Natural killer cell treated with Interleukin-12 subunit alpha and Interleukin-12 subunit beta and Interleukin-15 and Interleukin-18, amount 100 ng/mL, for 72 hours (primary cell): ENCODE results near the gene ACOXL. TPM values are rescaled to one million over a fixed set of nuclear protein-coding genes. Genes with fewer than 3 reads are reported as not detected.
A peak's percentile ranks its signal among the peaks of the same experiment; 100 is the strongest.

Experiments
- ATAC-seq, 2 donors: fragments of 150-1000 bp; cut with Tn5 transposase in 1 of 2; sonication (Bioruptor Pico), chemical (Tn5 transposase) in 1 of 2; 2 replicates each; pipeline ENCODE4 v1.10.0; 2021
- DNase-seq: peaks from one replicate; pipeline ENCODE4 v3.0.0; 2022; ENCODE audit warnings: low spot score
- H3K27ac Mint-ChIP-seq, 2 donors: 1 replicate in 1 of 2; 2 replicates in 1 of 2; pipeline ENCODE4 v1.8.0; 2022; ENCODE audit warnings: mixed read lengths in 2 of 2, mild to moderate bottlenecking in 1 of 2, moderate library complexity in 1 of 2
- H3K27me3 Mint-ChIP-seq, 2 donors: 1 replicate in 1 of 2; 2 replicates in 1 of 2; pipeline ENCODE4 v1.8.0; 2022; ENCODE audit warnings: mixed read lengths in 2 of 2
- H3K36me3 Mint-ChIP-seq: one replicate; pipeline ENCODE4 v1.8.0; 2022; ENCODE audit warnings: mixed read lengths
- H3K4me1 Mint-ChIP-seq, 2 donors: 1 replicate in 1 of 2; 2 replicates in 1 of 2; pipeline ENCODE4 v1.8.0; 2022; ENCODE audit warnings: low read depth in 2 of 2, mixed read lengths in 2 of 2, mild to moderate bottlenecking in 1 of 2
- H3K4me3 Mint-ChIP-seq: one replicate; pipeline ENCODE4 v1.8.0; 2022; ENCODE audit warnings: mixed read lengths
- H3K9me3 Mint-ChIP-seq: 2 replicates; pipeline ENCODE4 v1.8.0; 2022; ENCODE audit warnings: mixed read lengths
- total RNA-seq, 2 donors: library from RNA; stranded (reverse); gene quantifications; one replicate each; pipeline ENCODE4 v1.2.3, GENCODE V29; 2022

ACOXL gene
- total RNA-seq, 2 donors from 2014 or later = 1.4 to 2.5 TPM

DNA sequence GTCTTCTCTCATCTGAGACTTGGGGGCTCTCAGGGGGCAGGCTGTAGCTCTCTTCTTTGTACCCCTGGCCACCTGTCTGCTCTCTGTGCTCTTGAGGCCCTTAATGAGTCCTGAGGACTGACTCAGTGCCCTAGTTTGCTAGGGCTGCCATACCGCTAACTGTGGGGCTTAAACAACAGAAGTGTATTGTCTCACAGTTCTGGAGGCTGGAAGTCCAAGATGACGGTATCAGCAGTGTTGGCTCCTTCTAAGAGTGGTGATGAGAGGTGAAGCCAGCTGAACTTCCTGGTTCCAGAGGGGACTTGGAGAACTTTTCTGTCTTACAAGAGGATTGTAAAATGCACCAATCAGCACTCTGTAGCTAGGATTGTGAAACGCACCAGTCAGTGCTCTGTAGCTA lies 67.0 kb downstream of the ACOXL start:
- H3K27ac Mint-ChIP-seq = no peak overlapping the region
- ATAC-seq = no peak
- H3K4me3 Mint-ChIP-seq = no peak overlapping the region
- DNase-seq = no peak
- peaks cover 4% of the 10 kb centered on the region for H3K36me3 Mint-ChIP-seq
- H3K4me1 Mint-ChIP-seq = peaks cover 16 to 20% of the 10 kb centered on the region in 2 donors
- H3K27me3 Mint-ChIP-seq = peaks cover 10 to 37% of the 10 kb centered on the region in 2 donors
- peaks cover 2% of the 10 kb centered on the region for H3K9me3 Mint-ChIP-seq

GRCh38 chr2:110800611-110801402 lies 68.4 kb downstream of the ACOXL start:
- Mint-ChIP-seq H3K27me3 (peaks cover 6 to 26% of the 10 kb centered on the region in 2 donors), H3K9me3 (peaks cover 7% of the 10 kb centered on the region), H3K4me3 (no peak overlapping the region), H3K27ac (peak overlapping the region in 1 of 2 donors; percentile 28), H3K4me1 (peaks cover 31 to 35% of the 10 kb centered on the region in 2 donors), H3K36me3 (peaks cover 10% of the 10 kb centered on the region)
- no peak for DNase-seq
- ATAC-seq = no peak

GRCh38 chr2:110802208-110802932 lies 70.0 kb downstream of the ACOXL start:
- peaks cover 7% of the 10 kb centered on the region for H3K9me3 Mint-ChIP-seq
- peaks cover 5 to 12% of the 10 kb centered on the region in 2 donors for H3K27me3 Mint-ChIP-seq
- peak overlapping the region in 1 of 2 donors; percentile 89 for H3K27ac Mint-ChIP-seq
- DNase-seq (no peak), ATAC-seq (no peak)
- peaks cover 10% of the 10 kb centered on the region for H3K36me3 Mint-ChIP-seq
- H3K4me1 Mint-ChIP-seq = peaks cover 44 to 50% of the 10 kb centered on the region in 2 donors
- no peak overlapping the region for H3K4me3 Mint-ChIP-seq

DNA sequence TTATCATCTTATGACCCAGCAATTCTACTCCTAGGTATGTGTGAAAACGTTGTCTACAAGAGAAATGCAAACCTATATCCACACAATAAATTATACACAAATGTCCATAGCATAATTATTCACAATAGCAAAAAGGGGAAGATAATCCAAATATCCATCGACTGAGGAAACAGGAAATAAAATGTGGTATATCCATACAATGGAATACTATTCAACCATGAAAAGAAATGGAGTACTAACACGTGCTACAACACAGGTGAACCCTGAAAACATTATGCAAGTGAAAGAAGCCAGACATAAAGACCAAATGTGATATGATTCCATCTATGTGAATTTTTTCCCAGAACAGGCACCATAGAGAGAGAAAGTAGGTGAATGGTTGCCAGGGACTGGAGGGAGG lies 72.1 kb downstream of the ACOXL start:
- peaks cover 3 to 7% of the 10 kb centered on the region in 2 donors for H3K27me3 Mint-ChIP-seq
- DNase-seq (no peak), ATAC-seq (no peak)
- peaks cover 54 to 61% of the 10 kb centered on the region in 2 donors for H3K4me1 Mint-ChIP-seq
- peaks cover 10% of the 10 kb centered on the region for H3K36me3 Mint-ChIP-seq
- peak overlapping the region; percentile 77 to 89 for H3K27ac Mint-ChIP-seq
- H3K9me3 Mint-ChIP-seq = peaks cover 7% of the 10 kb centered on the region
- peak overlapping the region; percentile 78 for H3K4me3 Mint-ChIP-seq

DNA sequence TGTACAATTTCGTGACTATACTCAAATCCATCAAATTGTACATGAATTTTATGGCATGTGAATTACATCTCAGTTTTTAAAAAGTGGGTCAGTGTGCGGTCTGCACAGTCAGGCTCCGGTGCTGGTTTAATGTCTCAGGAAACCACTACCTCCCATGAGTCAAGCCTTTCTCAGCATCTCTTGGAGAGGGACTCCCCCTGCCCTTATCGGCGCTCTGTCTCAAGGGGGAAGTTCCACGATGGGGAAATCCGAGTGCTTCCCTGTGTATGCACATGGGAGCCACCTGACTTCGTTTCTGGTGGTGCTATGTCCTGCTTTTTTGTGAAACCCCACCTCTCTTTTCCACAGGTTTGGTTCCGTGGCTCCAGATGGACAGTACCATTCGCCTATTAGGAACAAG lies 72.5 kb downstream of the ACOXL start:
- Mint-ChIP-seq H3K9me3 (peaks cover 7% of the 10 kb centered on the region), H3K27me3 (peaks cover 3 to 7% of the 10 kb centered on the region in 2 donors), H3K4me1 (peaks cover 54 to 63% of the 10 kb centered on the region in 2 donors), H3K36me3 (peaks cover 10% of the 10 kb centered on the region), H3K4me3 (peak overlapping the region; percentile 78), H3K27ac (peak overlapping the region; percentile 77 to 89)
- peak; percentile 97 to 98 for ATAC-seq
- peak; percentile 94 for DNase-seq

GRCh38 chr2:110805894-110806452 lies 73.6 kb downstream of the ACOXL start:
- Mint-ChIP-seq H3K4me3 (peak overlapping the region; percentile 78), H3K36me3 (peaks cover 10% of the 10 kb centered on the region), H3K27ac (peak overlapping the region; percentile 77 to 89), H3K4me1 (peaks cover 58 to 66% of the 10 kb centered on the region in 2 donors), H3K9me3 (peaks cover 11% of the 10 kb centered on the region), H3K27me3 (peaks cover 0 to 7% of the 10 kb centered on the region in 2 donors)
- no peak for ATAC-seq
- no peak for DNase-seq

DNA sequence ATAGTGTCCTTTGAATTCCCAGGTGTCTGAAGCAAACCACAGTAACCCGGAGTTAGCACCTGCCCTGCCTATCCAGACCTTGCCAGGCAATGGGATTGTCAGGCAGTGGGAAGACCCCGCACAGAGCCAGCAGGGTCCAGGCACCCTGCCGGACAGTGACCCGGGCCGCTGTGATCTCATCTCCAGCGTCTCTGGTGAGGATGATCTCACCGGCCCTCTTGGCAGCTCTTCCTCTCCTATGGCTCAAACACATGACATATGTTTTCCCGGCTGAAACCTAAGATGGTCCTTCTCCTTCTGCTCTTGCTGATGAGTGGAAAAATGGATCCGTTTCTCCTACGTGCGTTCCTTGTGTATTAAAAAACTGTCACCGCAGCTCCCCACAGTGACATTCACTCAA lies 75.1 kb downstream of the ACOXL start:
- H3K4me3 Mint-ChIP-seq = no peak overlapping the region
- DNase-seq (no peak), ATAC-seq (no peak)
- peak overlapping the region; percentile 15 to 89 for H3K27ac Mint-ChIP-seq
- H3K9me3 Mint-ChIP-seq = peaks cover 11% of the 10 kb centered on the region
- H3K36me3 Mint-ChIP-seq = peaks cover 10% of the 10 kb centered on the region
- peaks cover 0 to 7% of the 10 kb centered on the region in 2 donors for H3K27me3 Mint-ChIP-seq
- H3K4me1 Mint-ChIP-seq = peaks cover 73 to 75% of the 10 kb centered on the region in 2 donors

DNA sequence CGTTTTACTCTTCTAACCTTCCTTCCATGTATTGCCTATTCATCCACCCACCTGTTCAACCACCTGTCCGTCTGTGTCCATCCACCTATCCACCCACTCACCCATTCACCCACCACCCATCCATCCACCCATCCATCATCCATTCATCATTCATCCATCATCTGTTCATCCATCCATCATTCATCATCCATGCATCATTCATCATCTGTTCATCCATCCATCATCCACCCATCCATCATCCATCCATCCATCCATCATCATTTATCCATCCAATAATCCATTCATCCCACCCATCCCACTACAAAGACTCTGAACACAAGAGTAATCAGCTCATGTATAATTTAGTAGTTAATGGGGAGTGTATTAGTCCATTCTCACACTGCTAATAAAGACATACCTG lies 78.0 kb downstream of the ACOXL start:
- Mint-ChIP-seq H3K36me3 (no peaks in the 10 kb centered on the region), H3K27ac (peak overlapping the region; percentile 9 to 55), H3K27me3 (peaks cover 0 to 8% of the 10 kb centered on the region in 2 donors), H3K4me1 (peaks cover 55 to 63% of the 10 kb centered on the region in 2 donors), H3K9me3 (peaks cover 4% of the 10 kb centered on the region), H3K4me3 (no peak overlapping the region)
- ATAC-seq (no peak), DNase-seq (no peak)

DNA sequence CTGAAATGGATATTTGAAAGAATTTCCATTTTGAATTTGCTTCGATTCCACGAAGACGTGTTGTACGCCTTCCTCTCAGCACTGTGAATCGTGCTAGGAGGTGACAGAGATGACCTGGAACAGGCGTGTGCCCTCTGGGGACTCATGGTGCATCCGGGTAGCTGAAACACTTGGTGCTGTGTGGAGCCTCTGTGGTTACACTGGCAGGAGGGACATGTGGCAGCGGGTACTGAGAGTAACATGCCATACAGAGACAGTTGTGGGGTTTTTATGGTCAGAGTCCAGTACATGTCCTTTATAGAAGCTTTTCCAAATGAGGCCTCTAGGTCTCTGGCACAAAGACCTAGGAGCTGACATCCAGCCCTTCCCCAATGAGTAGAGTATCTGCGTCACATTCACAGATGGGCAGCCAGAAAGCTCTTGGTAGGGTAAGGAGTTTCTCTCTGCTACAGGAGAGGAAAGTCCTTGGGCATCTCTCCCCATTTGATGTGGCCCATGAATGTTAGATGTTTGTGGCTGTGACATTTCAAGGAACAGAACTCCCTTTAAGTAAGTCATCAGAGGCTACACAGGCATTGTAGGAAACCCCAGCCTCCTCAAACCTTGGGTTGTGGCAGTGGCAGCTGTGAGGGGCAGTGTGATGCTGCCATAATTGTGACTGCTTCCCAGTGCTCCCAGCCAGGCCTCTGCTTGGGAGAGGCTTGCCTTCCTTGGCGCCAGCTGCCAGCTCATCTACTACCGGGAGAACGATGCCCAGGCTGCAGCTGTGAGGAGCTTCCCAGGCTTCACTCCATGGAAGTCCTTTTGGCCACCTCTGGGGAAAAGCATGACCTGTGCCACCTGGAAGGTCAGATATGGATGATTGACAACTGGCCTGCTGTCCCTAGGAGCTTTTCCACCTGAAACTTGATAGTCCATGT lies 80.6 kb downstream of the ACOXL start:
- peaks cover 41 to 43% of the 10 kb centered on the region in 2 donors for H3K4me1 Mint-ChIP-seq
- no peaks in the 10 kb centered on the region for H3K36me3 Mint-ChIP-seq
- peak overlapping the region in 1 of 2 donors; percentile 78 for H3K27ac Mint-ChIP-seq
- H3K9me3 Mint-ChIP-seq = peaks cover 4% of the 10 kb centered on the region
- H3K27me3 Mint-ChIP-seq = peaks cover 0 to 17% of the 10 kb centered on the region in 2 donors
- H3K4me3 Mint-ChIP-seq = peak overlapping the region; percentile 25
- no peak for DNase-seq
- peak in 1 of 2 donors; percentile 39 for ATAC-seq

- Mint-ChIP-seq H3K9me3 (peaks cover 4% of the 10 kb centered on the region), H3K27ac (peak overlapping the region in 1 of 2 donors; percentile 78), H3K36me3 (no peaks in the 10 kb centered on the region), H3K27me3 (peaks cover 1 to 18% of the 10 kb centered on the region in 2 donors), H3K4me1 (peaks cover 39 to 41% of the 10 kb centered on the region in 2 donors), H3K4me3 (no peak overlapping the region)
- no peak for DNase-seq
- ATAC-seq = no peak
Measured at GRCh38 chr2:110813896-110814295, 81.5 kb downstream of the ACOXL start.

DNA sequence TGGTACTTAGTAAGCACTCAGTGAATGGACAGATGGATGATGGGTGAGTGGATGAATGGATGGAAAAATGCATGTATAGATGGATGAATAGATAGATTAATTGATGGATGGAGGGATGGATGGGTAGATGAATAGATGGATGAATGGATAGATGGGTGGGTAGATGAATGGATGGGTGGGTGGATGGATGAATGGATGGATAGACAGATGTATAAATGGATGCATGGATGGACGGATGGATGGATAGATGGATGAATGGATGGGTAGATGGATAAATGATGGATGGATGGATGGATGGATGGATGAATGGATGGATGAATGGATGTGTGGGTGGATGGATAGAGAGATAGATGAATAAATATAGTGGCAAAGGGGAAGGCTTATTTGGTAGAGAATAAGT lies 83.6 kb downstream of the ACOXL start:
- H3K27ac Mint-ChIP-seq = peak overlapping the region in 1 of 2 donors; percentile 14
- H3K27me3 Mint-ChIP-seq = peaks cover 15 to 16% of the 10 kb centered on the region in 2 donors
- peaks cover 47 to 48% of the 10 kb centered on the region in 2 donors for H3K4me1 Mint-ChIP-seq
- DNase-seq (no peak), ATAC-seq (no peak)
- no peaks in the 10 kb centered on the region for H3K9me3 Mint-ChIP-seq
- H3K36me3 Mint-ChIP-seq = no peaks in the 10 kb centered on the region
- H3K4me3 Mint-ChIP-seq = no peak overlapping the region

GRCh38 chr2:110816404-110817365 lies 84.3 kb downstream of the ACOXL start:
- H3K4me3 Mint-ChIP-seq = no peak overlapping the region
- DNase-seq = no peak
- H3K36me3 Mint-ChIP-seq = no peaks in the 10 kb centered on the region
- peaks cover 15 to 16% of the 10 kb centered on the region in 2 donors for H3K27me3 Mint-ChIP-seq
- H3K9me3 Mint-ChIP-seq = no peaks in the 10 kb centered on the region
- ATAC-seq = no peak
- H3K4me1 Mint-ChIP-seq = peaks cover 40 to 41% of the 10 kb centered on the region in 2 donors
- peak overlapping the region in 1 of 2 donors; percentile 14 for H3K27ac Mint-ChIP-seq
